ENCODE measurements around the gene ANKS1B.

ANKS1B gene

DNA sequence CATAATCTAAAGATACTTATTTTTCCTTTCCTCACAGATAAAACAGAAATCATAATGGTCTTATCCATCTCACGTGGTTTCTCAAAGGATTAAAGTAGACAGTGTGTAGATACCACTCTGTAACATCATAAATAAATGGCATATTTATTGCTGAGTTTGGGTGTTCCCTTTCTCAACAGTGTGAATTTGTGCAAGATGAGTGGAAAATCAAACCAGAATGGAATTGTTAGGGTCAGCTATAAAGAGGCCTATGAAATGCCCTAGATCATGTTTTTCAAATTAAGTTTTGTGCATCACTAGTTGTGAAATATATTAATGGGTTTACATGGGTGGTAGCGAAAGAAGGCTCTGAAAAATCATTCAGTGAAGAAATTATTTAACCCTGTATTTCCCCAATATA lies 553.5 kb downstream of the ANKS1B start:
- H3K27ac ChIP-seq: no peak overlapping the region
- TF ChIP-seq, protein P1, sequence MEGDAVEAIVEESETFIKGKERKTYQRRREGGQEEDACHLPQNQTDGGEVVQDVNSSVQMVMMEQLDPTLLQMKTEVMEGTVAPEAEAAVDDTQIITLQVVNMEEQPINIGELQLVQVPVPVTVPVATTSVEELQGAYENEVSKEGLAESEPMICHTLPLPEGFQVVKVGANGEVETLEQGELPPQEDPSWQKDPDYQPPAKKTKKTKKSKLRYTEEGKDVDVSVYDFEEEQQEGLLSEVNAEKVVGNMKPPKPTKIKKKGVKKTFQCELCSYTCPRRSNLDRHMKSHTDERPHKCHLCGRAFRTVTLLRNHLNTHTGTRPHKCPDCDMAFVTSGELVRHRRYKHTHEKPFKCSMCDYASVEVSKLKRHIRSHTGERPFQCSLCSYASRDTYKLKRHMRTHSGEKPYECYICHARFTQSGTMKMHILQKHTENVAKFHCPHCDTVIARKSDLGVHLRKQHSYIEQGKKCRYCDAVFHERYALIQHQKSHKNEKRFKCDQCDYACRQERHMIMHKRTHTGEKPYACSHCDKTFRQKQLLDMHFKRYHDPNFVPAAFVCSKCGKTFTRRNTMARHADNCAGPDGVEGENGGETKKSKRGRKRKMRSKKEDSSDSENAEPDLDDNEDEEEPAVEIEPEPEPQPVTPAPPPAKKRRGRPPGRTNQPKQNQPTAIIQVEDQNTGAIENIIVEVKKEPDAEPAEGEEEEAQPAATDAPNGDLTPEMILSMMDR (conservative IDR thresholded peaks at IDR 0.05): no peak

DNA sequence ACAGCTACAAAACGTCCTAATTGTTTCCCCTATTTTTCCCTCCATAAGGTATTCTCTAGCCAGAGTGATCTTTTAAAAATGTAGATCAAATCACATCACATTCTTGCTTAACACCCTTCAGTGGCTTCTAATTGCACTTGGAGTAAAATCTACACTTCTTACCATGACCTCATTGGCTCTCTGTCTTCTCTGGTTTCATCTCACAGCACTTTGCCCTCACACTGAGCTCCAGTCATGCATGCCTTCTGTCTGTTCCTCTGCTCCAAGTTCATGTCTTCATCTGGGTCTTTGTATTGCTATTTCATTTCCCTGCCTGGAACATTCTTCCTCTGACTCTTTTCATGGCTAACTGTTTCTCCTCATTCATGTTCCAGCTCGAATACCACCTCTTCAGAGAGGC lies 557.6 kb downstream of the ANKS1B start:
- H3K27ac ChIP-seq: no peak overlapping the region
- TF ChIP-seq, protein P1 (conservative IDR thresholded peaks at IDR 0.05): no peak

DNA sequence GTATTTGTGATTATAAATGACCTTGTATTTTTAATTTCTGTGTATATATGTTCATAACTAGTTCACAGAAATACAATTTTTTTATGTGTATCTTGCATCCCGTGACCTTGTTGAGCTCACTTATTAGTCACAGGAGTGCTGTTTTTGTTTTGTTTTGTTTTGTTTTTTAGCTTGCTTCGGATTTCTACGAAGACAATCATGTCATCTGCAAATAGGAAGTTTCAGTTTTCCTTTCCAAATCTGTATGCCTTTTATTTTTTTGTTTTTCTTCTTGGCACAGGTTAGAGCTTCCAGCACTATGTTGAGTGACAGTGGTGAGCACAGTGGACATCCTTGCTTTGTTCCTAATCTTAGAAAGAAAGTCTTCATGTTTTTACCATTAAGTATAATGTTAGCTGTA lies 566.4 kb downstream of the ANKS1B start:
- H3K27ac ChIP-seq: no peak overlapping the region
- TF ChIP-seq, protein P1 (conservative IDR thresholded peaks at IDR 0.05): no peak

DNA sequence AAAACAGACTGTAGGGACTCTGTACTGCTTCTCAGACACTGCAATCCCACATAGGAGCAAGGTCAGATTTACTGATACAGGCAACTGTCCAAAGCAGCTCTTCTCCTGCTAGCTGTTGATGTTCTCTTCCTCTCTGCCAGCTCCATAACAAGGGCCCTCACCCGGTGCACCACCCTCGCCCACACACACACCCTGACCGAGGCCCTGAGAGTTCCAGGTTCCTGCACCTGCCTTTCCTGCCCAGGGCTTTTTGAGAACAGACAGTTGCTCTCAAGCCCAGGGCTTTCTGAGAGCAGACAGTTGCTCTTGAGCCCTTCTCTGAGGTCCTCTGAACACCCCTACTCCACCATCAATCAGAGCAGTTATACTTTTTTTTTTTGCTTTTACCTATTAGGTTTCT lies 571.0 kb downstream of the ANKS1B start:
- no peak overlapping the region for H3K27ac ChIP-seq
- TF ChIP-seq, protein P1 (conservative IDR thresholded peaks at IDR 0.05): no peak

DNA sequence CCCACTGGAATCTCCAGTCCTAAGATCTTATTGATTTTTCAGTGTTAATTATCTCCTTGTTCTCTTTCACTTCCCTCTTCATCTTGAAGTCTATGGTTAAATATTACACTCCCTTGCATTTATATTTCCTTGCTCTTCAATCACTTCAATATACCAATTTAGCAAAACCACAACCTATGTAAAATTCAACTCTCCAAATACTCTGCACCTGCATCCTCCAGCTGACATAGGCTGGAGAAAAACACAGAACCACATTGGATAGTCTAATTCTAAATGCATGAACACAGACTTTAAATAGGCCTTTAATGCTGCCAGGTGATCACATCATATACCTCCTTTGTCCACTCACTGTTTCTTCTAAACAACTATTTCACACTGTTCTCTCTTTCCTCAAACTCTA lies 591.0 kb downstream of the ANKS1B start:
- H3K27ac ChIP-seq: no peak overlapping the region
- TF ChIP-seq, protein P1 (conservative IDR thresholded peaks at IDR 0.05): no peak

DNA sequence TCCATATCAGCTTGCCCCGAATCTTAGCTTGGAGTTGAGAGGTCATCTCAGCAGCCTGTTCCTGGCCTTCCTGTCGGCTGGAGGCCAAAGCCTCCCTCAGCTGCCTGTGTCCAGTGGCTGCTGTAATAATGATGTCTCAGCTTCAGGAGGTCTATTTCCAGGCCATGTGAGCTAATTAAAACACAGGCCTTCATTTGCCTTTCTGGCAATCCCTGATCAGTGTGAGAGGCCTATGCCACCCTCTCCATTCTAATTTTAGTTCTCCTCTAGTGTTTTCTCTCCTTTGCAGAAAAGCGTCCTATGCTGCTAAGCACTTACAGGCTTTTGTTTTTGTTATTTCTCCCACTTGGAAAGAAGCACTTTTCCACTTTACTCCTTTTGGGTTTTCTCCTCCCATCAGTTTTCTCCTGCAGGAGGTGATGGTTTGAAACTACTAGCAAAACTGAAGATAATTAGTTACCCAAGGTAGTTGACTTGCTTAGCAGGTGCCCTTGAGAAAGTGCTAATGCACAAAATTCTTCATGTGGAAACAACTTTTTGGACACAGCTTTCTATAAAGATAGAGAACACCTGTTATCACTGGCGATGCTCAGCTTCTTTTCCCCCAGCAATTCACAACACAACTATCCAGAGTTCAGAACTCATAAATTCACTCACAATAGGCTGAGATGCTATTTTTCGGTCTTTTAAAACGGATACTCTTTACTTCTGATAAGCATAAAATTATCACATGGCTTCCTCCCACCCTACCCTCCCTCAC lies 592.5 kb downstream of the ANKS1B start:
- TF ChIP-seq, protein P1 (conservative IDR thresholded peaks at IDR 0.05): no peak
- no peak overlapping the region for H3K27ac ChIP-seq

DNA sequence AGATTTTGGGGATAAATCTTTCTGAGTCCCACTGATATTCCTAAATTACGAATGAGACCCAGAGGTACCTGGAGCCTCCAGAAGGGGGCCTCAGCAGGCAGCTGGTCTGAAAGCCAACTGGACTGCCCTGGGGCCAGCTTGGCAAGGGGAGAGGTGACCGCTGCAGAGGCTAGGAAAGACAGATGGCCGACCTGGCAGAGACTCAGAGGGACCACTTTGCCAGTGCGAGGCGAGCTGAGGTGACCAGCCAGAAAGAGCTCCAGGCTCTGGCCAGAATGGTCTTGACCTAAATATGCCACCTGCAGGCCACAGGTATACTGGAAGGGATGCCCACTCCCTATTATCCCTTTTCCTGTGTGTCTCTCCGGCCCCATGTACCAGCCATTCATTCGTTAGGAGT lies 594.0 kb downstream of the ANKS1B start:
- H3K27ac ChIP-seq: no peak overlapping the region
- TF ChIP-seq, protein P1 (conservative IDR thresholded peaks at IDR 0.05): peak; percentile 68

Measured in VCaP (cell line).